K562 (cell line): ENCODE data around the gene VDAC2. TPM values are rescaled to one million over a fixed set of nuclear protein-coding genes. Genes with fewer than 3 reads are reported as not detected.

Source experiments
- CGGBP1 ChIP-seq: fragments of 250-450 bp; sonication (Bioruptor Pico); IDR thresholded peaks from 2 replicates; pipeline ENCODE4 v1.9.0; 2021; ENCODE audit warnings: mild to moderate bottlenecking
- FOXJ2 ChIP-seq: fragments of 200-800 bp; sonication (Bioruptor generic); IDR thresholded peaks from 2 replicates; pipeline ENCODE4 v1.6.1; 2016; ENCODE audit warnings: missing genetic modification characterization, missing compliant biosample characterization
- LARP7 ChIP-seq: fragments of 450-650 bp; IDR thresholded peaks from 2 replicates; pipeline ENCODE4 v1.6.1; 2016
- MAFG ChIP-seq: fragments of 450-650 bp; conservative IDR thresholded peaks from 2 replicates; pipeline ENCODE4 v1.6.1; 2016; ENCODE audit warnings: missing genetic modification characterization, missing compliant biosample characterization
- MCM2 ChIP-seq: fragments of 450-650 bp; IDR thresholded peaks from 2 replicates; pipeline ENCODE4 v1.6.1; 2017; ENCODE audit warnings: low read depth, mild to moderate bottlenecking
- NR4A1 ChIP-seq, 2 experiments: fragments of 250-450 bp in 1 of 2; fragments of 450-650 bp in 1 of 2; sonication (Bioruptor Pico) in 1 of 2; IDR thresholded peaks; 2 replicates each; pipeline versions ENCODE4 v1.4.0 to v1.6.1; 2016 to 2020; ENCODE audit warnings: mild to moderate bottlenecking in 2 of 2, missing compliant biosample characterization in 1 of 2, missing genetic modification characterization in 1 of 2, moderate library complexity in 1 of 2
- PHB2 ChIP-seq: fragments of 450-650 bp; IDR thresholded peaks from 2 replicates; pipeline ENCODE4 v1.6.1; 2017; ENCODE audit warnings: low read depth
- RAD51 ChIP-seq: fragments of 450-650 bp; IDR thresholded peaks from 2 replicates; pipeline ENCODE4 v1.7.1; 2016; ENCODE audit warnings: low read depth, mild to moderate bottlenecking, borderline replicate concordance
- SMAD3 ChIP-seq: fragments of 450-650 bp; formaldehyde crosslinking; conservative IDR thresholded peaks from 2 replicates; pipeline ENCODE4 v1.4.0; 2020; ENCODE audit warnings: mild to moderate bottlenecking
- SMAD4 ChIP-seq: fragments of 250-450 bp; sonication (Bioruptor Pico); conservative IDR thresholded peaks from 2 replicates; pipeline ENCODE4 v1.8.0; 2021; ENCODE audit warnings: inconsistent platforms, mild to moderate bottlenecking, moderate library complexity
- TAF1 ChIP-seq: IDR thresholded peaks from 2 replicates; pipeline ENCODE4 v1.6.1; 2011; ENCODE audit warnings: mild to moderate bottlenecking, low read length, moderate library complexity; ENCODE audit not compliant: insufficient read depth, control insufficient read depth, severe bottlenecking; ENCODE audit errors: extremely low read depth
- TEAD2 ChIP-seq: fragments of 450-650 bp; IDR thresholded peaks from 2 replicates; pipeline ENCODE4 v1.6.1; 2016; ENCODE audit warnings: missing genetic modification characterization, control low read depth, missing compliant biosample characterization
- ZFX ChIP-seq: sonication (generic); formaldehyde crosslinking; IDR thresholded peaks from 2 replicates; pipeline ENCODE4 v1.8.0; 2022; ENCODE audit warnings: mild to moderate bottlenecking, missing genetic modification reagents, moderate library complexity
- ZNF740 ChIP-seq, 3 experiments: fragments of 200-800 bp in 1 of 3; sonication (Bioruptor generic) in 1 of 3; sonication (generic) in 1 of 3; formaldehyde crosslinking in 1 of 3; IDR thresholded peaks; 2 replicates each; pipeline versions ENCODE4 v1.6.1 to v1.8.0; 2016 to 2022; ENCODE audit warnings: mild to moderate bottlenecking in 2 of 3, missing compliant biosample characterization in 2 of 3, missing genetic modification characterization in 2 of 3, missing genetic modification reagents in 1 of 3
- ZNF766 ChIP-seq: fragments of 200-800 bp; sonication (Bioruptor generic); conservative IDR thresholded peaks from 2 replicates; pipeline ENCODE4 v1.6.1; 2016; ENCODE audit warnings: missing genetic modification characterization, missing compliant biosample characterization
- polyA plus RNA-seq, 8 experiments: library from polyadenylated mRNA; depleted of rRNA in 4 of 8; stranded (reverse) in 5 of 8; unstranded in 3 of 8; fragments of >200 nt; fragmentation: Nextera tagmentation in 2 of 8; fragmentation: Illumina TruSeq in 1 of 8; extraction: Ambion mirVana in 2 of 8; extraction: Trizol in 1 of 8; gene quantifications; 2 replicates each; pipeline versions ENCODE4 v1.2.1 to v1.2.3, GENCODE V29; 2011 to 2014; ENCODE audit warnings: inconsistent platforms in 1 of 8, missing spikeins in 1 of 8
- total RNA-seq, 7 experiments: library from RNA; depleted of rRNA in 6 of 7; stranded (reverse); fragments of >200 nt in 6 of 7; fragmentation: Illumina TruSeq in 2 of 7; extraction: Trizol in 2 of 7; gene quantifications; 2 replicates each; pipeline versions ENCODE4 v1.2.1 to v1.2.3, GENCODE V29; 2011 to 2021; ENCODE audit warnings: low replicate concordance in 1 of 7
- TF ChIP-seq, protein P1 (sequence below): fragments of 450-650 bp; IDR thresholded peaks from 2 replicates; pipeline ENCODE4 v1.6.1; 2016; ENCODE audit warnings: mild to moderate bottlenecking, moderate library complexity

The VDAC2 gene
- total and polyA plus RNA-seq, 9 of the 15 experiments (the other 6 are each of a cell fraction or from before 2014, with no cell fraction given) = 139 to 450 (median 250) TPM

- TF ChIP-seq SMAD4 (CRISPR knock-in tag) (peak; percentile 0; the same call in 1 of the 2 replicates), ZFX (CRISPR knock-in tag) (peak; percentile 43; the same call in 1 of the 2 replicates), TEAD2 (peak; percentile 78; the same call in 1 of the 2 replicates), ZNF740 (CRISPR knock-in tag; IDR thresholded peaks at IDR 0.05) (0 out of 2 replicates have a peak, but pooled peaks have one; percentile 49), ZNF740 (tag; IDR thresholded peaks at IDR 0.05) (no peak; a peak in 1 of 4 replicates), CGGBP1 (CRISPR knock-in tag) (0 out of 2 replicates have a peak, but pooled peaks have one; percentile 58), SMAD3 (CRISPR knock-in tag) (0 out of 2 replicates have a peak, but pooled peaks have one; percentile 10), NR4A1 (CRISPR knock-in tag; IDR thresholded peaks at IDR 0.05) (no peak), NR4A1 (tag; IDR thresholded peaks at IDR 0.05) (peak; percentile 86), LARP7 (no peak), PHB2 (no peak), ZNF766 (CRISPR knock-in tag) (peak; percentile 50; the same call in 1 of the 2 replicates), MAFG (tag) (peak; percentile 72), FOXJ2 (peak; percentile 4; the same call in 1 of the 2 replicates), TAF1 (peak; percentile 63), MCM2 (no peak; the same call in 1 of the 2 replicates), RAD51 (no peak; the same call in 1 of the 2 replicates)
- TF ChIP-seq, protein P1, sequence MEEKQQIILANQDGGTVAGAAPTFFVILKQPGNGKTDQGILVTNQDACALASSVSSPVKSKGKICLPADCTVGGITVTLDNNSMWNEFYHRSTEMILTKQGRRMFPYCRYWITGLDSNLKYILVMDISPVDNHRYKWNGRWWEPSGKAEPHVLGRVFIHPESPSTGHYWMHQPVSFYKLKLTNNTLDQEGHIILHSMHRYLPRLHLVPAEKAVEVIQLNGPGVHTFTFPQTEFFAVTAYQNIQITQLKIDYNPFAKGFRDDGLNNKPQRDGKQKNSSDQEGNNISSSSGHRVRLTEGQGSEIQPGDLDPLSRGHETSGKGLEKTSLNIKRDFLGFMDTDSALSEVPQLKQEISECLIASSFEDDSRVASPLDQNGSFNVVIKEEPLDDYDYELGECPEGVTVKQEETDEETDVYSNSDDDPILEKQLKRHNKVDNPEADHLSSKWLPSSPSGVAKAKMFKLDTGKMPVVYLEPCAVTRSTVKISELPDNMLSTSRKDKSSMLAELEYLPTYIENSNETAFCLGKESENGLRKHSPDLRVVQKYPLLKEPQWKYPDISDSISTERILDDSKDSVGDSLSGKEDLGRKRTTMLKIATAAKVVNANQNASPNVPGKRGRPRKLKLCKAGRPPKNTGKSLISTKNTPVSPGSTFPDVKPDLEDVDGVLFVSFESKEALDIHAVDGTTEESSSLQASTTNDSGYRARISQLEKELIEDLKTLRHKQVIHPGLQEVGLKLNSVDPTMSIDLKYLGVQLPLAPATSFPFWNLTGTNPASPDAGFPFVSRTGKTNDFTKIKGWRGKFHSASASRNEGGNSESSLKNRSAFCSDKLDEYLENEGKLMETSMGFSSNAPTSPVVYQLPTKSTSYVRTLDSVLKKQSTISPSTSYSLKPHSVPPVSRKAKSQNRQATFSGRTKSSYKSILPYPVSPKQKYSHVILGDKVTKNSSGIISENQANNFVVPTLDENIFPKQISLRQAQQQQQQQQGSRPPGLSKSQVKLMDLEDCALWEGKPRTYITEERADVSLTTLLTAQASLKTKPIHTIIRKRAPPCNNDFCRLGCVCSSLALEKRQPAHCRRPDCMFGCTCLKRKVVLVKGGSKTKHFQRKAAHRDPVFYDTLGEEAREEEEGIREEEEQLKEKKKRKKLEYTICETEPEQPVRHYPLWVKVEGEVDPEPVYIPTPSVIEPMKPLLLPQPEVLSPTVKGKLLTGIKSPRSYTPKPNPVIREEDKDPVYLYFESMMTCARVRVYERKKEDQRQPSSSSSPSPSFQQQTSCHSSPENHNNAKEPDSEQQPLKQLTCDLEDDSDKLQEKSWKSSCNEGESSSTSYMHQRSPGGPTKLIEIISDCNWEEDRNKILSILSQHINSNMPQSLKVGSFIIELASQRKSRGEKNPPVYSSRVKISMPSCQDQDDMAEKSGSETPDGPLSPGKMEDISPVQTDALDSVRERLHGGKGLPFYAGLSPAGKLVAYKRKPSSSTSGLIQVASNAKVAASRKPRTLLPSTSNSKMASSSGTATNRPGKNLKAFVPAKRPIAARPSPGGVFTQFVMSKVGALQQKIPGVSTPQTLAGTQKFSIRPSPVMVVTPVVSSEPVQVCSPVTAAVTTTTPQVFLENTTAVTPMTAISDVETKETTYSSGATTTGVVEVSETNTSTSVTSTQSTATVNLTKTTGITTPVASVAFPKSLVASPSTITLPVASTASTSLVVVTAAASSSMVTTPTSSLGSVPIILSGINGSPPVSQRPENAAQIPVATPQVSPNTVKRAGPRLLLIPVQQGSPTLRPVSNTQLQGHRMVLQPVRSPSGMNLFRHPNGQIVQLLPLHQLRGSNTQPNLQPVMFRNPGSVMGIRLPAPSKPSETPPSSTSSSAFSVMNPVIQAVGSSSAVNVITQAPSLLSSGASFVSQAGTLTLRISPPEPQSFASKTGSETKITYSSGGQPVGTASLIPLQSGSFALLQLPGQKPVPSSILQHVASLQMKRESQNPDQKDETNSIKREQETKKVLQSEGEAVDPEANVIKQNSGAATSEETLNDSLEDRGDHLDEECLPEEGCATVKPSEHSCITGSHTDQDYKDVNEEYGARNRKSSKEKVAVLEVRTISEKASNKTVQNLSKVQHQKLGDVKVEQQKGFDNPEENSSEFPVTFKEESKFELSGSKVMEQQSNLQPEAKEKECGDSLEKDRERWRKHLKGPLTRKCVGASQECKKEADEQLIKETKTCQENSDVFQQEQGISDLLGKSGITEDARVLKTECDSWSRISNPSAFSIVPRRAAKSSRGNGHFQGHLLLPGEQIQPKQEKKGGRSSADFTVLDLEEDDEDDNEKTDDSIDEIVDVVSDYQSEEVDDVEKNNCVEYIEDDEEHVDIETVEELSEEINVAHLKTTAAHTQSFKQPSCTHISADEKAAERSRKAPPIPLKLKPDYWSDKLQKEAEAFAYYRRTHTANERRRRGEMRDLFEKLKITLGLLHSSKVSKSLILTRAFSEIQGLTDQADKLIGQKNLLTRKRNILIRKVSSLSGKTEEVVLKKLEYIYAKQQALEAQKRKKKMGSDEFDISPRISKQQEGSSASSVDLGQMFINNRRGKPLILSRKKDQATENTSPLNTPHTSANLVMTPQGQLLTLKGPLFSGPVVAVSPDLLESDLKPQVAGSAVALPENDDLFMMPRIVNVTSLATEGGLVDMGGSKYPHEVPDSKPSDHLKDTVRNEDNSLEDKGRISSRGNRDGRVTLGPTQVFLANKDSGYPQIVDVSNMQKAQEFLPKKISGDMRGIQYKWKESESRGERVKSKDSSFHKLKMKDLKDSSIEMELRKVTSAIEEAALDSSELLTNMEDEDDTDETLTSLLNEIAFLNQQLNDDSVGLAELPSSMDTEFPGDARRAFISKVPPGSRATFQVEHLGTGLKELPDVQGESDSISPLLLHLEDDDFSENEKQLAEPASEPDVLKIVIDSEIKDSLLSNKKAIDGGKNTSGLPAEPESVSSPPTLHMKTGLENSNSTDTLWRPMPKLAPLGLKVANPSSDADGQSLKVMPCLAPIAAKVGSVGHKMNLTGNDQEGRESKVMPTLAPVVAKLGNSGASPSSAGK = peak; percentile 92
Observed at GRCh38 chr10:75209921-75210281, 695 bp upstream of the VDAC2 start (continued).
